ENCODE data around the gene NOB1.

The NOB1 gene

DNA sequence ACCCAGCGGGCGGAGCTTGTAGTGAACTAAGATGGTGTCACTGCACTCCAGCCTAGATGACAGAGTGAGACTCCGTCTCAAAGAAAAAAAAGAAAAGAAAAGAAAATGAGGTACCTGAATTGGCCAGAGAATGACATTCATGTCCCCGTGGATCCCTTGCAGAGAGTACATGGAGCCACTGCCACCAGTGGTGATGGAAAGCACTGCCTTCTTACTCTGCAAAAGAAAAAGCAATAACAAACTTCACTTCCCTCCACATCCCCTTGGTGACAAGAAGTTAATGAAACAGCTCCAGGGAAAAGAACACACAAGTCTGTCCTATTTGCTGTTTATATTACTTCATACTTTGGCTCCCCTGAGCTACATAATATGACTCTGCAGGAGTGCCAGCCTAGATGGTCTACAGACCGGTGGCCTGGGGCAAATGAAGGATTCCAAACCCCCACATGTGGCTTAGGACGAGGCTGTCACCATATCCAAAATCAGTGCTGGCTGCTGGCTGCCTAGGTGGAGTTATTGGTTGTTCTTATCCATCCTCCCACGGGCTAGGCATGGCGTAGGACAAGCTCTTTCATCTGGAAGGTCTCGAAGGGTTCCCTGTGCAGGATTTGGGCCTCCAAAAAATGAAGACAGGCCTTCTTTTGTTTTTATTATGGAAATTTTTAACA is 41.7 kb downstream of the NOB1 start:
- peak in 1 of 3 donors; percentile 17 for DNase-seq
- peaks cover 5 to 21% (median 12%) of the 10 kb centered on the region in 4 experiments for H3K36me3 ChIP-seq (ENCODE audit: control insufficient read depth in 4 of 4, insufficient read depth in 4 of 4, low read length in 3 of 4)
- H3K4me1 ChIP-seq (ENCODE audit: control extremely low read depth in 1 of 4, control insufficient read depth in 4 of 4, insufficient read depth in 4 of 4, low read length in 3 of 4): no peaks in the 10 kb centered on the region
- H3K27me3 ChIP-seq (replicated peaks in 2 of 5; ENCODE audit: control insufficient read depth in 4 of 5, insufficient read depth in 5 of 5, low read length in 4 of 5): no peaks in the 10 kb centered on the region
- no peak overlapping the region for H3K4me3 ChIP-seq (ENCODE audit: control insufficient read depth in 1 of 7, extremely low read depth in 1 of 7, insufficient read depth in 4 of 7, low read depth in 2 of 7, low read length in 6 of 7)
- WGBS (ENCODE audit: insufficient coverage): 98% methylated on average over 9 of the region's 9 CpGs
- H3K27ac ChIP-seq (ENCODE audit: insufficient read depth in 1 of 2, low read depth in 1 of 2, low read length in 2 of 2, poor library complexity in 1 of 2, severe bottlenecking in 2 of 2): no peak overlapping the region
- H3K9me3 ChIP-seq (ENCODE audit: control extremely low read depth in 1 of 5, control insufficient read depth in 4 of 5, insufficient read depth in 2 of 5, low read depth in 1 of 5, low read length in 4 of 5): no peaks in the 10 kb centered on the region
- POLR2A ChIA-PET: no interaction called here
- CTCF ChIA-PET: interaction anchor here (1.1 to 10.2 kb wide), 3 partner anchors 14 to 43 kb away, joined by 3 to 79 read pairs (median 4); partner anchors contain the start of gene NOB1

DNA sequence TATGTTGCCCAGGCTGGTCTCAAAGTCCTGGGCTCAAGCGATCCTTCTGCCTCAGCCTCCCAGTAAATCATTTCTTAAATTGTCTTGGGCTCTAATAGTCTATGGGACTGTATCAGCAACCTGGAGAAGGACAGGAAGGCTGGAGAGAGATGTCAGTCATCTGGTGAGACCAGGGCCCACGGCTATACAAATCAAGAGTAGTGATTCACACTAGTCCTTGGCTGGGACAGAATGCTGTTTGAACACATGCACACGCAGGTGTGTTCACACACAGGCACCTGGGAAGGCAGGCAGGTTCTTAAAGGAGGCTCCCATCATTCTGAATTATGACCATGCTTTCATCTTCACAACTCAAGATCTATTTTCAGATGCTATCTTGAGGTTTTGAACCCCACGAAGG is 42.4 kb downstream of the NOB1 start:
- no peak overlapping the region for H3K4me3 ChIP-seq (ENCODE audit: control insufficient read depth in 1 of 7, extremely low read depth in 1 of 7, insufficient read depth in 4 of 7, low read depth in 2 of 7, low read length in 6 of 7)
- 95% methylated on average over 4 of the region's 4 CpGs for WGBS (ENCODE audit: insufficient coverage)
- H3K36me3 ChIP-seq (ENCODE audit: control insufficient read depth in 4 of 4, insufficient read depth in 4 of 4, low read length in 3 of 4): peaks cover 5 to 22% (median 12%) of the 10 kb centered on the region in 4 experiments
- no peak for DNase-seq
- H3K4me1 ChIP-seq (ENCODE audit: control extremely low read depth in 1 of 4, control insufficient read depth in 4 of 4, insufficient read depth in 4 of 4, low read length in 3 of 4): no peaks in the 10 kb centered on the region
- ChIA-PET POLR2A (no interaction called here), CTCF (interaction anchor here (1.0 to 10.2 kb wide), 4 partner anchors 11 to 43 kb away, joined by 3 to 79 read pairs (median 4); partner anchors contain the start of gene NOB1)
- no peak overlapping the region for H3K27ac ChIP-seq (ENCODE audit: insufficient read depth in 1 of 2, low read depth in 1 of 2, low read length in 2 of 2, poor library complexity in 1 of 2, severe bottlenecking in 2 of 2)
- no peaks in the 10 kb centered on the region for H3K27me3 ChIP-seq (replicated peaks in 2 of 5; ENCODE audit: control insufficient read depth in 4 of 5, insufficient read depth in 5 of 5, low read length in 4 of 5)
- no peaks in the 10 kb centered on the region for H3K9me3 ChIP-seq (ENCODE audit: control extremely low read depth in 1 of 5, control insufficient read depth in 4 of 5, insufficient read depth in 2 of 5, low read depth in 1 of 5, low read length in 4 of 5)

DNA sequence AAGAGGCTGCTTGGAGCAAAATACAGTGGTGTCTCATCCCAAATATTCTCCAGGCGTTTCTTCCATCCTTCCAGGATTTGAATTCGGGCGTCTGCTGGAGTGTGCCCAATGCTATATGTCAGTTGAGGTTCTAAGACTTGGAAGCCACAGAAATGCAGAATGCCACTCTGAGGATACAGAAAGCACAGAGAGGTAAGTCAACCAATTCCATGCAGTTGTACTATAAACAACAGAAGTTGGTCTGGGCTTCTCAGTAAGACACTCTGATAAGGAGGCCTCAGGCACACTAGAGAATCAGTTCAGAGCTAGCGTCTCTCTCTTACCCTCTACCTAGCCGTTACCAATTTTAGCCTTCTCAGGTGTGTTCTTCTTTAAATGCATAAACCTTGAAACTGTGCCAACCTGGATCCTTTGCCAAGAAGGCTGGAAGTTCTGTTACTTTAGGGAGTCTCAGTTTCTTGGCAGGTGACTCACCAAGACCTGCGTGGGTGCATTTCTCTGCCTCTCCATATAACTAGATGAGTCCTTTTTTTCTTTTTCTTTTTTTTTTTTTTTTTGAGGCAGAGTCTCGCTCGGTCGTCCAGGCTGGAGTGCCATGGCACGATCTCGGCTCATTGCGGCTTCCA is 43.5 kb downstream of the NOB1 start:
- no peak overlapping the region for H3K4me3 ChIP-seq (ENCODE audit: control insufficient read depth in 1 of 7, extremely low read depth in 1 of 7, insufficient read depth in 4 of 7, low read depth in 2 of 7, low read length in 6 of 7)
- H3K9me3 ChIP-seq (ENCODE audit: control extremely low read depth in 1 of 5, control insufficient read depth in 4 of 5, insufficient read depth in 2 of 5, low read depth in 1 of 5, low read length in 4 of 5): no peaks in the 10 kb centered on the region
- H3K4me1 ChIP-seq (ENCODE audit: control extremely low read depth in 1 of 4, control insufficient read depth in 4 of 4, insufficient read depth in 4 of 4, low read length in 3 of 4): no peaks in the 10 kb centered on the region
- H3K27ac ChIP-seq (ENCODE audit: insufficient read depth in 1 of 2, low read depth in 1 of 2, low read length in 2 of 2, poor library complexity in 1 of 2, severe bottlenecking in 2 of 2): no peak overlapping the region
- no peak for DNase-seq
- WGBS (ENCODE audit: insufficient coverage): 92% methylated on average over 4 of the region's 12 CpGs
- peaks cover 5 to 23% (median 12%) of the 10 kb centered on the region in 4 experiments for H3K36me3 ChIP-seq (ENCODE audit: control insufficient read depth in 4 of 4, insufficient read depth in 4 of 4, low read length in 3 of 4)
- ChIA-PET POLR2A (no interaction called here), CTCF (interaction anchor here (0.9 to 10.2 kb wide), 5 partner anchors 11 to 219 kb away, joined by 3 to 79 read pairs (median 3); partner anchors contain the start of gene NOB1)
- no peaks in the 10 kb centered on the region for H3K27me3 ChIP-seq (replicated peaks in 2 of 5; ENCODE audit: control insufficient read depth in 4 of 5, insufficient read depth in 5 of 5, low read length in 4 of 5)

DNA sequence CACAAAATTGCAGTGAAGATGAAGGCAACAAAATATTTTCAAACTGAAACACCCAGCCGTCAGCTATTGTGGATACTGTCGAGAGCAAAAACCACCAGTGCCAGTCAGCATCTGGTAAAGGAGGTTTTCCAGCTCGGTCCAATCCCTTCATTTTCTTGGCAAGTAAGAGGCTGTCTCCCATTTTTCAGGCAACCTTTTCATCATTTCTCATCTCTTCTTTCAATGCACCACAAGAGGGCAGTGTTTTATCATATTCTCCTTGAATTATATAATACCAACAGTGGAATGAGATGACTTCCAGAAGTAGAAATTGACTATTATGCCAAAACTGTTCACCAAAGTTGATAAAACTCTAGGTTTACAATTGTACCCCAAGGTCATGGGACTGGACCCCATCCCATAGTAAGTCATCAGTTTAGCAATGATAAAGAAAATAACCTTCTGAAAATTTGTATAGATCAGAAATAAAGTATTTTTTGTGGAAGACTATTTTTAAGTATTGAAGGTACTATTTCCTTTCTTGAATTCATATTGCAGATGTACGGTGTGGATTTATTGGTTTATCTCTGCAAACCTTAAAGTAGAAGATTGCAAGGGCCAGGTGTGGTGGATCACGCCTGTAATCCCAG is 45.2 kb downstream of the NOB1 start:
- peaks cover 2 to 23% (median 11%) of the 10 kb centered on the region in 4 experiments for H3K36me3 ChIP-seq (ENCODE audit: control insufficient read depth in 4 of 4, insufficient read depth in 4 of 4, low read length in 3 of 4)
- H3K4me1 ChIP-seq (ENCODE audit: control extremely low read depth in 1 of 4, control insufficient read depth in 4 of 4, insufficient read depth in 4 of 4, low read length in 3 of 4): no peaks in the 10 kb centered on the region
- CTCF ChIA-PET: interaction anchor here (0.6 to 10.2 kb wide), 16 partner anchors 10 to 221 kb away, joined by 3 to 79 read pairs (median 4); partner anchors contain the start of gene NOB1
- WGBS (ENCODE audit: insufficient coverage): 70% methylated on average over 2 of the region's 5 CpGs
- POLR2A ChIA-PET: no interaction called here
- H3K4me3 ChIP-seq (ENCODE audit: control insufficient read depth in 1 of 7, extremely low read depth in 1 of 7, insufficient read depth in 4 of 7, low read depth in 2 of 7, low read length in 6 of 7): no peak overlapping the region
- H3K9me3 ChIP-seq (ENCODE audit: control extremely low read depth in 1 of 5, control insufficient read depth in 4 of 5, insufficient read depth in 2 of 5, low read depth in 1 of 5, low read length in 4 of 5): no peaks in the 10 kb centered on the region
- H3K27me3 ChIP-seq (replicated peaks in 2 of 5; ENCODE audit: control insufficient read depth in 4 of 5, insufficient read depth in 5 of 5, low read length in 4 of 5): no peaks in the 10 kb centered on the region
- DNase-seq: peak; percentile 64 to 80 (median 78)
- H3K27ac ChIP-seq (ENCODE audit: insufficient read depth in 1 of 2, low read depth in 1 of 2, low read length in 2 of 2, poor library complexity in 1 of 2, severe bottlenecking in 2 of 2): no peak overlapping the region

DNA sequence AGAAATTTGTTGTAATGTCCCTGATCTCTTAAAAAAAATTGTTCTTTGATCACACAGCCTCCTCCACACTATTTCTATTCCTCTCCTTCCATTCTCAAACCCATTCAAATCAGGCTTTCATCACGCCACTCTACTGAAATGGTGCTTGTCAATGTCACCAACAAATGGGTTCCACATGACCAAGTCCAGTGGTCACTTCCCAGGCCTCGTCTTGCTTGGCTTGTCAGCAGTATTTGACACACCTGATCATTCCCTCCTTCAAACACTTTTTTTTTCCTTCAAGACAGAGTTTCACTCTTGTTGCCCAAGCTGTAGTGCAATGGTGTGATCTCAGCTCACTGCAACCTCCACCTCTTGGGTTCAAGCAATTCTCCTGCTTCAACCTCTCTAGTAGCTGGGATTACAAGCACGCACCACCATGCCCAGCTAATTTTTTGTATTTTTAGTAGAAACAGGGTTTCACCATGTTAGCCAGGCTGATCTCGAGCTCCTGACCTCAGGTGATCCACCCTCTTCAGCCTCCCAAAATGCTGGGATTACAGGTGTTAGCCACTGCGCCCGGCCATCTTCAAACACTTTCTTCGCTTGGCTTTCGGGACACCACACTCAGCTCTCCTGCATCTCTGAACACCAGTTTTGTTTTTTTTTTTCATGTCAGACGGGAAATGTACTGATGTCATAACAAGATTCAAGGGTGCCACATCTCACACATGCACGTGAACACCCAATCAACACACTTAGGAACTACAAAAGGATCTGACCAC is 46.6 kb downstream of the NOB1 start:
- Histone ChIP-seq H3K27ac (ENCODE audit: insufficient read depth in 1 of 2, low read depth in 1 of 2, low read length in 2 of 2, poor library complexity in 1 of 2, severe bottlenecking in 2 of 2) (no peak overlapping the region), H3K9me3 (ENCODE audit: control extremely low read depth in 1 of 5, control insufficient read depth in 4 of 5, insufficient read depth in 2 of 5, low read depth in 1 of 5, low read length in 4 of 5) (no peaks in the 10 kb centered on the region), H3K4me3 (ENCODE audit: control insufficient read depth in 1 of 7, extremely low read depth in 1 of 7, insufficient read depth in 4 of 7, low read depth in 2 of 7, low read length in 6 of 7) (no peak overlapping the region), H3K4me1 (ENCODE audit: control extremely low read depth in 1 of 4, control insufficient read depth in 4 of 4, insufficient read depth in 4 of 4, low read length in 3 of 4) (no peaks in the 10 kb centered on the region), H3K36me3 (ENCODE audit: control insufficient read depth in 4 of 4, insufficient read depth in 4 of 4, low read length in 3 of 4) (peaks cover 2 to 29% (median 10%) of the 10 kb centered on the region in 4 experiments), H3K27me3 (replicated peaks in 2 of 5; ENCODE audit: control insufficient read depth in 4 of 5, insufficient read depth in 5 of 5, low read length in 4 of 5) (no peaks in the 10 kb centered on the region)
- ChIA-PET POLR2A (no interaction called here), CTCF (interaction anchor here (0.9 to 10.2 kb wide), 5 partner anchors 12 to 221 kb away, joined by 3 to 79 read pairs (median 4); partner anchors contain the start of gene NOB1)
- no peak for DNase-seq
- WGBS (ENCODE audit: insufficient coverage): 96% methylated on average over 10 of the region's 10 CpGs

DNA sequence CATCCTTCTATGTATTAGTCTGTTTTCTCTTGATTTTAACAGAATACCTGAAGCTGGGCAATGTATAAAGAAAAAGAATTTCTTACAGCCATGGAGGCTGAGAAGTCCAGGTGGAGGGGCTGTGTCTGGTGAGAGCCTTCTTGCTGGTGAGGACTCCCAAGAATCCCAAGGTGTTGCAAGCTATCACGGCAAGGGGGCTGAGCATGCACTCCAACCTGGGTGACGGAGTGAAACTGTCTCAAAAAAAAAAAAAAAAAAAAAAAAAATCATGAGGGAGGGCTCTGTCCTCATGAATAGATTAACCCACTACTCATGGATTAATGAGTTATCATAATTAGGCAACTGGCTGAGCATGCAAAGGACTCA is 47.8 kb downstream of the NOB1 start:
- no peak for DNase-seq
- POLR2A ChIA-PET: no interaction called here
- CTCF ChIA-PET: interaction anchor here (1.2 to 10.2 kb wide), 3 partner anchors 10 to 49 kb away, joined by 3 to 79 read pairs (median 3); partner anchors contain the start of gene NOB1
- H3K36me3 ChIP-seq (ENCODE audit: control insufficient read depth in 4 of 4, insufficient read depth in 4 of 4, low read length in 3 of 4): peaks cover 2 to 25% (median 6%) of the 10 kb centered on the region in 4 experiments
- no peak overlapping the region for H3K4me3 ChIP-seq (ENCODE audit: control insufficient read depth in 1 of 7, extremely low read depth in 1 of 7, insufficient read depth in 4 of 7, low read depth in 2 of 7, low read length in 6 of 7)
- no peaks in the 10 kb centered on the region for H3K27me3 ChIP-seq (replicated peaks in 2 of 5; ENCODE audit: control insufficient read depth in 4 of 5, insufficient read depth in 5 of 5, low read length in 4 of 5)
- H3K9me3 ChIP-seq (ENCODE audit: control extremely low read depth in 1 of 5, control insufficient read depth in 4 of 5, insufficient read depth in 2 of 5, low read depth in 1 of 5, low read length in 4 of 5): no peaks in the 10 kb centered on the region
- H3K4me1 ChIP-seq (ENCODE audit: control extremely low read depth in 1 of 4, control insufficient read depth in 4 of 4, insufficient read depth in 4 of 4, low read length in 3 of 4): no peaks in the 10 kb centered on the region
- H3K27ac ChIP-seq (ENCODE audit: insufficient read depth in 1 of 2, low read depth in 1 of 2, low read length in 2 of 2, poor library complexity in 1 of 2, severe bottlenecking in 2 of 2): no peak overlapping the region
- WGBS (ENCODE audit: insufficient coverage): no CpG with 5 or more reads among the region's 2 CpGs
